HAP-1 (cell line): Measurements from ENCODE around the gene HSFX2.
A peak's percentile ranks its signal among the peaks of the same experiment; 100 is the strongest.
"Not testable (repeated sequence)": the region's sequence is repeated elsewhere in the genome, so short reads cannot be mapped to it uniquely, and the experiment has no call there.

Source experiments
- DNase-seq, 2 experiments: peaks; one replicate each; pipeline ENCODE4 v3.0.0-alpha.2; 2016 to 2020; ENCODE audit warnings: low spot score in 2 of 2
- H3K27me3 ChIP-seq: fragments of 250-450 bp; sonication (Bioruptor Pico); 2 replicates; pipeline ENCODE4 v1.5.1; 2020; ENCODE audit warnings: low read depth, mild to moderate bottlenecking, moderate library complexity
- H3K36me3 ChIP-seq: fragments of 250-450 bp; sonication (Bioruptor Pico); replicated peaks from 2 replicates; pipeline ENCODE4 v1.5.1; 2020; ENCODE audit warnings: mild to moderate bottlenecking
- H3K4me1 ChIP-seq: fragments of 250-450 bp; sonication (Bioruptor Pico); 2 replicates; pipeline ENCODE4 v1.5.1; 2020; ENCODE audit warnings: mild to moderate bottlenecking
- H3K4me3 ChIP-seq: fragments of 250-450 bp; sonication (Bioruptor Pico); 2 replicates; pipeline ENCODE4 v1.5.1; 2020; ENCODE audit warnings: mild to moderate bottlenecking, moderate library complexity
- H3K9me3 ChIP-seq: fragments of 250-450 bp; sonication (Bioruptor Pico); 2 replicates; pipeline ENCODE4 v1.5.1; 2020; ENCODE audit warnings: mild to moderate bottlenecking, moderate library complexity
- in situ Hi-C: fragments of 300-500 bp; cut with MboI; formaldehyde crosslinking; loops from 3 replicates; pipeline ENCODE4 v1.14.3; 2020; ENCODE audit warnings: low sequenced_read_pairs, inconsistent platforms, mixed read lengths

Gene HSFX2

GRCh38 chrX:149545545-149546543, 49.3 kb downstream of the HSFX2 start:
- H3K4me3 ChIP-seq, H3K27me3 ChIP-seq, H3K36me3 ChIP-seq, H3K9me3 ChIP-seq, in situ Hi-C loops, H3K4me1 ChIP-seq: not testable (repeated sequence)
- DNase-seq = peak in 1 of 2 experiments; percentile 58
